ENCODE data around the gene PPP1R13B. TPM values are rescaled to one million over a fixed set of nuclear protein-coding genes. Genes with fewer than 3 reads are reported as not detected.

Gene PPP1R13B
- total and polyA plus RNA-seq, 7 experiments from 2014 or later = 3.3 to 26.8 (median 16.9) TPM

DNA sequence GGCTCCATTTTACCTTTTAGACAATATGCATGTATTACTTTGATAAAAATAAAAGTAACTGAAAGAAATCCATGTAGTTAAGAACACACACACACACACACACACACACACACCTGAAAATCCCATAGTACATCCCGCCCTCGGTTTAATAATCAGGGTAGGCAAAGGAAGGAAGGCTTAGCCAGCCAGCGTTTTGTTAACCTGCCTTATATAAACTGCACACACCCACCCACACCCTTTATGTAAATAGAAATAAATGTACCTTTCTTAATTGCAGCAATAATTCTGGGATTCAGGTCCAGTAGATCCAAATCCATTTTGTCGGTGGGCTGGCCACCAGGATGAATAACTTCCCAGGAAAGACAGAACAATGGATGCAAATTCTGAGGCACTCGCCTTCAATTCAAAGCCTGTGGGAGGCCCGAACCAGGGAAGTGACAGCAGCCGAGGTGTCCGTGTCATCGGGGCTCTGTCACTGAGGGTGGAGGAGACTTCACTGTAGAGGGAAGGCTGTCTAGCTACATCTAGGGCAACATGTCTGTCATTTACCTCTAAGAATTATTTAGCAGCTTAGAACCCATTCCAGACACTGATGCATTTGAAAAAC lies 136.5 kb downstream of the PPP1R13B start:
- CTCF ChIA-PET = no interaction called here

DNA sequence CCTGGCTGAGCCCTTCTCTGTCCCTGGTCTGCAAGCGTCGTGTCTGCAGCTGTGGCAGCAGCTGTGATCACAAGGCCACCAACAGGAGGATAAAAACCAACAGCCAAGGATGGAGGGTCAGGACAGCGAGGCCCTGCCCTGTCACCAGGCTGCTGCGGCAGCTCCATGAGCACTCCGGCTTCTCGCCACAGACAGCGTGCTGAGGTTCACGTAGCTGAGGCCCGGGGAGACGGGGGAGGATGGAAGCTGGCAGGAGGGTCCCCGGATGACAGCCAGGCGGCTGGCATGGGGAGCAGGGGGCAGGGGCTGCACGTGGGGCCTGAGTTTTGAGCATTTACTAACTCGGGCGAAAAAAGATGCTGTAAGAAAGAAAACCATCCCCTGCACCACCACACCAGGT lies 137.6 kb downstream of the PPP1R13B start:
- intact Hi-C loops (cut with micrococcal nuclease) = loop anchor here in 1 of 2 donors (10.0 kb wide), 1 partner anchor 935 kb away; the partner anchor contains the start of gene TRAF3
- Mint-ChIP-seq H3K4me3 (no peak overlapping the region), H3K27me3 (no peaks in the 10 kb centered on the region), H3K4me1 (peaks cover 6 to 25% (median 14%) of the 10 kb centered on the region in 7 donors), H3K36me3 (peaks cover 0 to 3% (median 0%) of the 10 kb centered on the region in 5 donors), H3K27ac (peak overlapping the region in 1 of 9 donors; percentile 65), H3K9me3 (no peaks in the 10 kb centered on the region)
- H3K4me1 ChIP-seq (ENCODE audit: control insufficient read depth in 2 of 2, insufficient read depth in 2 of 2, low read length in 2 of 2) = peaks cover 0 to 6% of the 10 kb centered on the region in 2 donors
- no peaks in the 10 kb centered on the region for H3K9me3 ChIP-seq (ENCODE audit: control insufficient read depth in 2 of 3, low read length in 3 of 3)
- H3K4me3 ChIP-seq (ENCODE audit: low read length) = no peak overlapping the region
- ChIA-PET CTCF (no interaction called here), POLR2A (no interaction called here)
- H3K27ac ChIP-seq (ENCODE audit: low read depth, low read length) = no peak overlapping the region
- peaks cover 0 to 29% (median 0%) of the 10 kb centered on the region in 3 experiments for H3K36me3 ChIP-seq (ENCODE audit: control insufficient read depth in 2 of 3, insufficient read depth in 3 of 3, low read length in 3 of 3)
- ATAC-seq (no peak), DNase-seq (no peak)
- H3K27me3 ChIP-seq (ENCODE audit: control insufficient read depth in 2 of 2, insufficient read depth in 2 of 2, low read length in 2 of 2) = no peaks in the 10 kb centered on the region

More for the DNA sequence above, 136.5 kb downstream of the PPP1R13B start:
- POLR2A ChIA-PET = no interaction called here
- Mint-ChIP-seq H3K4me3 (peak overlapping the region in 1 of 10 donors; percentile 51), H3K27ac (peak overlapping the region in 1 of 9 donors; percentile 14), H3K4me1 (peaks cover 6 to 30% (median 17%) of the 10 kb centered on the region in 7 donors), H3K27me3 (peaks cover 0 to 2% (median 0%) of the 10 kb centered on the region in 5 donors), H3K36me3 (peaks cover 0 to 4% (median 3%) of the 10 kb centered on the region in 5 donors), H3K9me3 (peaks cover 0 to 4% (median 0%) of the 10 kb centered on the region in 11 donors)
- H3K4me3 ChIP-seq (ENCODE audit: low read length) = no peak overlapping the region
- DNase-seq = no peak
- no peaks in the 10 kb centered on the region for H3K9me3 ChIP-seq (ENCODE audit: control insufficient read depth in 2 of 3, low read length in 3 of 3)
- H3K27ac ChIP-seq (ENCODE audit: low read depth, low read length) = no peak overlapping the region
- no peak for ATAC-seq
- peaks cover 0 to 6% of the 10 kb centered on the region in 2 donors for H3K4me1 ChIP-seq (ENCODE audit: control insufficient read depth in 2 of 2, insufficient read depth in 2 of 2, low read length in 2 of 2)
- no peaks in the 10 kb centered on the region for H3K27me3 ChIP-seq (ENCODE audit: control insufficient read depth in 2 of 2, insufficient read depth in 2 of 2, low read length in 2 of 2)
- intact Hi-C loops (cut with micrococcal nuclease) = loop anchor here in 1 of 2 donors (10.0 kb wide), 1 partner anchor 936 kb away; the partner anchor contains the start of gene TRAF3
- peaks cover 0 to 20% (median 0%) of the 10 kb centered on the region in 3 experiments for H3K36me3 ChIP-seq (ENCODE audit: control insufficient read depth in 2 of 3, insufficient read depth in 3 of 3, low read length in 3 of 3)

DNA sequence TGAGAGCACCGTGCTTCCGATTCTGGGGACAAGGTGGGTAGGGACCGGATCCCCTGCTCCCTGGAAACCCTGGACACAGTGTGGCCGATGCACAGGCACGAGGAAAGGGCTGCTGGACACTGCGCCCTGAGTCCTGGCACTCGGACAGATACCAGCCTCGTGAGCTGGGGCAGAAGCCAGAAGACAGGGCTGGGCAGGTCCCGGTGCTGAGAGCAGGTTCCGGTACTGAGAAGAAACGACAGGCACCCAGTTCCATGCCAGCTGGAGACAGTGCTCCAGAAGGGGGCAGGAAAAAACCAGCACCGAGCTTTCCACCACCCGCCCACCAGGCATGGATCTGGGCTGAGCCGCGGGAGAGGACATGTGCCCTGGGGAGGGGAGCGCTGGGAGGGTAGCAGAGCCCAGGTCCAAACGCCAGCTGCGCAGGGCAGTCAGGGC lies 138.6 kb downstream of the PPP1R13B start:
- H3K27me3 ChIP-seq (ENCODE audit: control insufficient read depth in 2 of 2, insufficient read depth in 2 of 2, low read length in 2 of 2) = no peaks in the 10 kb centered on the region
- no peak overlapping the region for H3K4me3 Mint-ChIP-seq
- peak overlapping the region in 1 of 9 donors; percentile 67 for H3K27ac Mint-ChIP-seq
- no peak overlapping the region for H3K4me3 ChIP-seq (ENCODE audit: low read length)
- no peaks in the 10 kb centered on the region for H3K4me1 ChIP-seq (ENCODE audit: control insufficient read depth in 2 of 2, insufficient read depth in 2 of 2, low read length in 2 of 2)
- H3K36me3 ChIP-seq (ENCODE audit: control insufficient read depth in 2 of 3, insufficient read depth in 3 of 3, low read length in 3 of 3) = peaks cover 0 to 32% (median 0%) of the 10 kb centered on the region in 3 experiments
- H3K9me3 Mint-ChIP-seq = peaks cover 0 to 2% (median 0%) of the 10 kb centered on the region in 11 donors
- intact Hi-C loops (cut with micrococcal nuclease) = no loop called here
- no peak for ATAC-seq
- peaks cover 0 to 4% (median 0%) of the 10 kb centered on the region in 5 donors for H3K36me3 Mint-ChIP-seq
- POLR2A ChIA-PET = no interaction called here
- no peak for DNase-seq
- no peak overlapping the region for H3K27ac ChIP-seq (ENCODE audit: low read depth, low read length)
- CTCF ChIA-PET = interaction anchor here (0.6 kb wide), 1 partner anchor 93 kb away, joined by 3 read pairs; no protein-coding TSS in a partner anchor
- no peaks in the 10 kb centered on the region for H3K27me3 Mint-ChIP-seq
- peaks cover 6 to 20% (median 10%) of the 10 kb centered on the region in 7 donors for H3K4me1 Mint-ChIP-seq
- H3K9me3 ChIP-seq (ENCODE audit: control insufficient read depth in 2 of 3, low read length in 3 of 3) = no peaks in the 10 kb centered on the region

DNA sequence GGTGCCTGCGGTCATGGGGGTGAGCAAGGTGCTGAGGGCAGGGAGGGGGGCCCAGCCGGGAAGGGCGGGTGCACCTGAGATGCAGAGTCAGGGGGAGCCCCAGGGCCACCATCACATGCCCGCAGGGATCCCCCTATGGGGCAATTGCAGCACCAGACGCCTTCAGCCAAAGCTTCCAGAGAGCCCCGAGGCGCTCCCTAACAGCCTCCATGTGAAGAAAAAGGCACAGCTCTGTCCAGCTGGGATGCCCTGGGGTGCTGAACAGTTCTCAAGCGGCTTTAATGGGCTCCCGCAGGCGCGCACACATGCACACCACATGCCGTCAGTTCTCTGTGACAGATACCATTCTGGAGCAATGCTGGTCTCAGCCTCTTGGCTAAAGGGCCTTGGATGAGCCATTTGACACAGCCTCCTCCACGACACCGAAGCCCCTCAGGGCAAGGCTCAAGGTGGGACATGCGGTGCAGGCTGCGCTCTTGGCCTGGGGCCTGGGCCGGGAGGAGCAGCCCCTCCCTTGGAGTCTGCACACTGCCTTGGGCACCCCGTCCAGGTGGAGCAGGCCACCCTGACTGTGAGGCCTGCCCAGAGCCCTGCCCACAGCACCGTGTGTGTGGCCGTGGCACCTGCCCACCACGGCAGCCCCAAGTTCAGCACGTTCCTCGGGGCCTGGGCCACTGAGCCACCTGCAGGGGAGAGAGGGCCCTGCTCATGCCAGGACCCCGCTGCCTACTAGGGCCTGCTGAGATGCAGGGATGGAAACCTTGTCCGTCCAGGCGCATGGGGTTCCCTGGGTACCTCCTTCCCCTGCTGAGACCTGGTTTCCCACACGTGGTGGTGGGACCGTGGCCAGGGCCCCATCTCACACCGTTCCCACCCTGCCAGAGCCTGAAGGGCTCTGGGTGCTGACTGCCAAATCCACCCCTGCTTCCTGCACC lies 139.8 kb downstream of the PPP1R13B start:
- H3K27ac Mint-ChIP-seq = peak overlapping the region in 2 of 9 donors; percentile 52 to 77
- H3K9me3 ChIP-seq (ENCODE audit: control insufficient read depth in 2 of 3, low read length in 3 of 3) = no peaks in the 10 kb centered on the region
- no peak overlapping the region for H3K4me3 ChIP-seq (ENCODE audit: low read length)
- CTCF ChIA-PET = no interaction called here
- H3K36me3 Mint-ChIP-seq = peaks cover 0 to 10% (median 0%) of the 10 kb centered on the region in 5 donors
- DNase-seq (no peak), ATAC-seq (no peak)
- H3K27me3 Mint-ChIP-seq = no peaks in the 10 kb centered on the region
- H3K36me3 ChIP-seq (ENCODE audit: control insufficient read depth in 2 of 3, insufficient read depth in 3 of 3, low read length in 3 of 3) = peaks cover 0 to 44% (median 0%) of the 10 kb centered on the region in 3 experiments
- peaks cover 0 to 12% (median 3%) of the 10 kb centered on the region in 7 donors for H3K4me1 Mint-ChIP-seq
- intact Hi-C loops (cut with micrococcal nuclease) = no loop called here
- no peak overlapping the region for H3K4me3 Mint-ChIP-seq
- no peaks in the 10 kb centered on the region for H3K4me1 ChIP-seq (ENCODE audit: control insufficient read depth in 2 of 2, insufficient read depth in 2 of 2, low read length in 2 of 2)
- POLR2A ChIA-PET = no interaction called here
- H3K27me3 ChIP-seq (ENCODE audit: control insufficient read depth in 2 of 2, insufficient read depth in 2 of 2, low read length in 2 of 2) = no peaks in the 10 kb centered on the region
- peaks cover 0 to 2% (median 0%) of the 10 kb centered on the region in 11 donors for H3K9me3 Mint-ChIP-seq
- H3K27ac ChIP-seq (ENCODE audit: low read depth, low read length) = no peak overlapping the region

DNA sequence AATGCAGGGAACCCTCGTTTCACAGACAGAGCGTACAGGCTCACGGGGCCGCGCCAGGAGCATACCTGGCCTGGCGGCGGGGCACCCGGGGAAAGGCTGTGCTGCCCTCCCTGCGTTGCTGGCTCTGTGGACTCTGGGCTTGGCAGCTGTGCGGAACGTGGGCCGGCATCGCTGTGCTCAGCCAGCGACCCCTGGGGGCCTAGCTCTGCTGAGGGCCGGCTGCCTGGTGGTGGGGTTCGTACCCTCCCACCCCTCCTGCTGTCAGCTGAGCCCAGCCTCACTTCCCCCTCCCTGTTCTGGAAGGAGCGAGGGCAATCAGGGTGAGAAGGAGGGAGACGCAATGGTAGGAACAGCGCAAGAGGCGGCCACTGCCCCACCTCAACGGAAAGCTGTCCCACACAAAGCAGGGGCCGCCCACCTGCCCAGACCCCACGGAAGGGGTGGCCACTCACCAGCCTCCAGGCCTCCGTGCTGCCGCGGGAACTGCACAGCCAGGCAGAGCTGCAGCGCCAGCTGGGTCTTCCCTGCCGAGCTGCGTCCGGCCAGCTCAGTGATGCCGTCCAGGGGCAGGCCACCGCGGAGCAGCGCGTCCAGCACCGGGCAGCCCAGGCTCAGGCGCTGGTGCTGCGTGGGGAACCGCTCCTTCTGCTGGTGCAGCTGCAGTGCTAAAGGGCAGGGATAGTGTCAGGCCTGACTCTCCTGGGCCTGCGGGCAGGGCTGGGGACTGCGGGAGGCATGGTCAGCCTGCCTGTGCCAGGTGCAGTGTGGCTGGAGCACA lies 140.6 kb downstream of the PPP1R13B start:
- peaks cover 0 to 11% (median 0%) of the 10 kb centered on the region in 5 donors for H3K36me3 Mint-ChIP-seq
- Histone ChIP-seq H3K4me1 (ENCODE audit: control insufficient read depth in 2 of 2, insufficient read depth in 2 of 2, low read length in 2 of 2) (no peaks in the 10 kb centered on the region), H3K27me3 (ENCODE audit: control insufficient read depth in 2 of 2, insufficient read depth in 2 of 2, low read length in 2 of 2) (no peaks in the 10 kb centered on the region), H3K27ac (ENCODE audit: low read depth, low read length) (no peak overlapping the region), H3K9me3 (ENCODE audit: control insufficient read depth in 2 of 3, low read length in 3 of 3) (no peaks in the 10 kb centered on the region), H3K36me3 (ENCODE audit: control insufficient read depth in 2 of 3, insufficient read depth in 3 of 3, low read length in 3 of 3) (peaks cover 0 to 51% (median 0%) of the 10 kb centered on the region in 3 experiments), H3K4me3 (ENCODE audit: low read length) (no peak overlapping the region)
- intact Hi-C loops (cut with micrococcal nuclease) = no loop called here
- H3K4me3 Mint-ChIP-seq = no peak overlapping the region
- H3K4me1 Mint-ChIP-seq = peaks cover 0 to 10% (median 0%) of the 10 kb centered on the region in 7 donors
- peak overlapping the region in 1 of 9 donors; percentile 46 for H3K27ac Mint-ChIP-seq
- H3K27me3 Mint-ChIP-seq = no peaks in the 10 kb centered on the region
- DNase-seq (no peak), ATAC-seq (no peak)
- H3K9me3 Mint-ChIP-seq = peaks cover 0 to 2% (median 0%) of the 10 kb centered on the region in 11 donors
- POLR2A ChIA-PET = no interaction called here
- CTCF ChIA-PET = no interaction called here

All from naive thymus-derived CD4-positive, alpha-beta T cell (primary cell).